Activated T-cell treated with anti-CD3 and anti-CD28 coated beads for 48 hours (primary cell): ENCODE measurements around the gene PRRG2.

ENCODE experiments used
- DNase-seq: peaks from one replicate; pipeline ENCODE4 v3.0.0-alpha.2; 2020; ENCODE audit warnings: low read depth

PRRG2 gene

GRCh38 chr19:49581007-49581508 lies at the start of gene PRRG2:
PRRG2 (plus strand) TSS chr19:49581316; CDS start chr19:49583220, 1,904 bp downstream.
- DNase-seq: no peak

GRCh38 chr19:49533551-49534488 lies 47.3 kb upstream of the PRRG2 start:
- DNase-seq: peak; percentile 78

GRCh38 chr19:49534632-49535385 lies 46.3 kb upstream of the PRRG2 start:
- DNase-seq: no peak

DNA sequence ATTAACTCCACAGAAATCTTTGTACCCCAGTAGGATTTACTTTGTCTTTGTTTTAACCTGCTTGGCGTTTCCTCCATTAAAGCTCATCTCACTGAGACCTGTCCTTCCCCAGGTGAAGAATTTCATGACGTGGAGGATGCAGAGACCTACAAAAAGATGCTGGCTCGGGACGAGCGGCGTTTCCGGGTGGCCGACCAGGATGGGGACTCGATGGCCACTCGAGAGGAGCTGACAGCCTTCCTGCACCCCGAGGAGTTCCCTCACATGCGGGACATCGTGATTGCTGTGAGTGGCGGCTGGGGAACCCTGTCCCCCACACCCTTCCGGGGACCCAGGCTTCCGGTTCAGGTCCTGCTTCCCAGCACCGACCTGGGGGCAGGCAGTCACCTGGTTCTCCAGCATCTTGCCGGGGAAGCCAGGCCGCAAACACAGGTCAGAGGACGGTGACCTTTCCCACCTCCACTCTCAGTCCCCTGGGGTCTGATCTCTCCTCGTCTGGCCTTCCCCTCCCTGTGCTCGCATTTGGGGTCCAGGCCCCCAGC lies 44.1 kb upstream of the PRRG2 start:
- DNase-seq: no peak

DNA sequence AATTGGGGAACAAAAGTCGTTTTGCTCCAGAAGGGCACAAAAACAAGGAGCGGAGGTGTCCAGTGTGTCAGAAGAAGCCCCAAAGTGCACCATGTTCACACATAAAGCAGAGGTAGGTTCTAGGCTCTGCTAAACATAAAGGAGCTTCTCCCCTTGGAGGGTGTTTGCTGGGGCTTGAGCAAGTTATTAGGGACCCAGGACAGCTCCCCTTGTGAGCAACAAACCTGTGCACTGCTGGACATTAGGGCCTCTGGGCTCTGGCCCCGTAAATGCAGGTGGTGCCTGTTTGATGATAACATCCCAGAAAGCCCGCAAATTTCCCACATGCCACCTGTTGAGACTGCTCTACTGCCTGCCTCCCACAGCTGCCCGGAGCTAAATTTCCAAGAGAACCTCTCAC lies 42.5 kb upstream of the PRRG2 start:
- DNase-seq: no peak

- DNase-seq: no peak
Measured at GRCh38 chr19:49539192-49539952, 41.7 kb upstream of the PRRG2 start.

DNA sequence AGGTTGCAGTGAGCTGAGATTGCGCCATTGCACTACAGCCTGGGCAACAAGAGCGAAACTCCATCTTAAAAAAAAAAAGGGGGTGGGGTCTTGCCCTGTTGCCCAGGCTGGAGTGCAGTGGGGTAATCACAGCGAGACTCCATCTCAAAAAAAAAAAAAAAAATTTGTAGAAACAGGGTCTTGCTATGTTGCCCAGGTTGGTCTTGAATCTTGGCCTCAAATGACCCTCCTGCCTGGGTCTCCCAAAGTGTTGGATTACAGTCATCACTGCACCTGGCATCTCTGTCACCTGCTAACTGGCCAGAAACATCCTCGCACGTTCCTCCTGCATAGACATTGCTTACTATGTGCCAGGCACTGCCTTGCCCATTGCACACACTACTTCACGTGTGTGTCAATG lies 39.2 kb upstream of the PRRG2 start:
- DNase-seq: no peak

- no peak for DNase-seq
Measured at GRCh38 chr19:49542446-49542845, 38.7 kb upstream of the PRRG2 start.

- DNase-seq: no peak
Measured at GRCh38 chr19:49543032-49543431, 38.1 kb upstream of the PRRG2 start.

DNA sequence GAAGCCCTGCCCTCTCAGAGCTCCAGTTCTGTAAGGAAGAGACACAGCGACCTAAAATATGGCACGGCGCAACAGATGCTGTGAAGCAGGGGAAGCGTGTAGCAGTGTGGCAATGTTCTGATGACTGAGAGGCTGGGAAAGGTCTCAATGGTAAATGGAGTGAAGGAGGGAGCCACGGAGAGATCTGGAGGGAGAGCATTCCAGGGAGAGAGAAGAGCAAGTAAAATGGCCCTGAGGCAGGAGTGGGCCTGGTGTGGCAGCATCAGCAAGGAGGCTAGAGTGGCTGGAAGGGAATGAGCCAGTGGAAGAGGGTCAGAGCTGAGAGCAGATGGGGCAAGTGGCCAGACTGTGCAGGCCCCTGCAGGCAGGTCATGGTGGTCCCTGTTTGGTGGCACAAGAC lies 37.0 kb upstream of the PRRG2 start:
- no peak for DNase-seq

GRCh38 chr19:49546825-49547565 lies 34.1 kb upstream of the PRRG2 start:
- DNase-seq: no peak

DNA sequence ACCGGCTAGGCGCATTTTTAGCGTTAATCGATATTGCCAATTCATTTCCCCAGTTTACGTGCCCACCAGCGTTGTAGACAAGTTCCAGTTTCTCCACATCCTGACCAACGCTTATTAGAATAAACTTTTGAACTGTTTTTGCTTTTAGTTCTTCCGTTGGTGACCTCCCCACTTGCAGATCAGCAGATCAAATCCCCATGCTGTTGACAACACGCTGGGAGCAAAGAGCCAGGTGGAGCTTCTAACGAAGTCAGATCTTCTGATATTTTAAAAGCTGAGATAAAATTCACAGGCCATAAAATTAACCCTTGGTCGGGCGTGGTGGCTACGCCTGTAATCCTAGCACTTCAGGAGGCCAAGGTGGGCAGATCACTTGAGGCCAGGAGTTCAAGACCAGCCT lies 32.1 kb upstream of the PRRG2 start:
- no peak for DNase-seq

DNA sequence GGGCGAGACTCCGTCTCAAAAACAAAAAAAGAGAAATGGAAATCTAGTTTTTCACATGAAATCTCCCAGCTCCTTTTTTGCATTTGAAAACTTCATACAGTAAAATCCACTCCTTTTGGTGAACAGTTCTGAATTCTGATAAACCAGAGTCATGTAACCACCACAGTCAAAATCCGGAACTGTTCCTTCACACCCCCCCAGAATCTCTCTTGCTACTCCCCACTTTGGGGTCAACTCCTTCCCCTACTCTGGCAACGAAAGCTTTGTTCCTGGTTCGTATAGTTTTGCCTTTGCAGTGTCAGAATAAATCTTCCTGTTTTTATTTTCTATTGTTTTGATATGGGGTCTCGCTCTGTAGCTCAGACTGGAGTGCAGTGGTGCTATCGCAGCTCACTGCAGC lies 29.6 kb upstream of the PRRG2 start:
- DNase-seq: no peak

DNA sequence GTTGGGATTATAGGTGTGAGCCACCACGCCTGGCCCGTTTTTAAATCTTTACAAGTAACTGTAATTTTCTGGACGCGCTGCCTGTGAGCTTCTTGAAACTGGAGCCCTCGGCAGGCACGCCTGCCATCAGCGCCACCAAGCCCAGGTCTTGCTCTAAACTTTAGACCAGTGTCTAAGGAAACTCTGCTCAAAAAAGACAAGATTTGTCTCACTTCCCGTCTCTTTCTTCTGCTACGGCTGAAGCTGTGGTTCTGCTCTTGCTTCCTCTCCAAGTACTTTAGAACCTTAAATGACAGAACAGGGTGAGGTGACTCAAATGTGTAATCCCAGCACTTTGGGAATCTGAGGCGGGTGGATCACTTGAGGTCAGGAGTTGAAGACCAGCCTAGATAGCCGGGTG lies 28.4 kb upstream of the PRRG2 start:
- DNase-seq: no peak

DNA sequence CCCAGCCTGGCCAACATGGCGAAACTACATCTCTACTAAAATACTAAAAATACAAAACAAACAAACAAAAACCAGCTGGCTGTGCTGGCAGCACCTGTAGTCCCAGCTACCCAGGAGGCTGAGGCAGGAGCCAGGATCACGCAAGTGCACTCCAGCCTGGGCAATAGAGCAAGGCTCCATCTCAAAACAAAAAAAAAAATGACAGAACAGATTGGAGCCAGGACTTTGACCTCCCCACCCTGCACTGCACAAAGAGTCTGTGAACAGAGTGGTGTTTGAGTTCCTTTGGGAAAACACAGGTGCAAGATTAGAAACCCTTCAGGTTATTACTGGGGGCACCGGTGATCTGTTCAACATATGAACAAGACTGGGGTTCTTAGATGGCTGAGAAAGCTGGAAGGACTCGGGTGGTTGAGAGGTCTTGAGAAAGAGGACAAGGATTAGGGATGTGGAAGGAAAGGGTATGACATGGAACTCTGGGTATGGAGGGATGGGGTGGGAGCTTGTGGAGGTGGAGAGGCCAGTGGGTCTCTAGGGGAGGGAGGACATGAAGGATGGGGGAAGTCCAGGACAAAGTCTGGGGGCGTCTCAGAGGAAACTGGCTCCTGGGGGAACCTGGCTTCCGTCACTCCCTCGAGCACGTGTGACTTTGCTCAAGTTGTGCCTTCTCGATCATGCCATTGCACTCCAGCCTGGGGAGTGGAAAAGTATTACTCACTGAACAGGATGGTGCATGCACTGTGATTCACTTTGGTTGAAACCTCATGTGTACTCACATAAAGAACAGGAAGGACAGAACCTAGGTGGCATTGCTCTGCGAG lies 27.5 kb upstream of the PRRG2 start:
- DNase-seq: no peak

- no peak for DNase-seq
Measured at GRCh38 chr19:49554701-49555181, 26.4 kb upstream of the PRRG2 start.

- peak; percentile 77 for DNase-seq
Measured at GRCh38 chr19:49555600-49556411, 25.3 kb upstream of the PRRG2 start.

DNA sequence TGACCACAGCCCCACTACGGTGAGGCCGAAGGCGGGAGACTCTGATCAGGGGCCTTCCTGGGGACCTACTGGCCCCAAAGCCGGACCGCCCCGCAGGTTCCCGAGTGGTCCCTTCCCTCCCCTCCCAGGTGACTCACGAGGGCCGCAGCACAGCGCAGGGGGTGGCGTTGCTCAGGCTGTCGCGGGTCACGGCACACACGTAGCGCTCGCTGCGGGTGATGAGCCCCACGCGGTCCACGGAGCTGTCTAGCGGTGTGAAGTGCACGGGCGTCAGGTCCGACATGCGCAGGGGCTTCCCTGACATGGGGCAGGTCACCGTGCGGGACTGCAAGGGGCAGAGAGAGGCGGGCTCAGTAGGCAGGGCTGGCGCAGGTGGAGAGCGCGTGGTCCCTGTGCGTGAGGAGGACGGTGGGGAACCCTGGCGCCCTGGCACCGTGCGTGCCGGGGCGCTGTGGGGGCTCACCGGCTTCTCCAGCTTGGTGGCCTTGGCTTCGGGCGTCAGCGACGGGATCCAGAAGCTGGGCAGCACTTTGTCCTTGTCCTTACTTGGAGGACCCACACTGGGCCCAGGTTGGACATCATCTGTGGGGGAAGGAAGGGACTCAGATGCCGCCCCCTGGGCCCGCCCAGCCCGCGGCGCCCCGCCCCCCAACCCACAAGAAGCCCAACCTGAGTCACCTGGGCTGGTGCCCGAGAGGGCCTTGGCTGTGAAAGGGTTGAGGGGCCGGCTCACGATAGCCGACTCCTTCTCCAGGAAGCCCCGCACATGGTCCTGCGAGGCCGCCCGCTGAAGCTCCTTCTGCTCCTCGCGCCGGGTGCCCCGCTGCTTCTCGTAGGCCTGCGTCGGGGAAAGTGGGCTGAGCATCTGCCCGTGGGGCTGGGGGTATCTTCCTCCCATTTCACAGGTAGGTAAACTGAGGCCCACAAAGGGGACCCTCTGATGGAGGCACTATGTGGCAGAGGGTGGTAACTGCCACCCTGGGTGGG lies 24.4 kb upstream of the PRRG2 start:
- peak; percentile 48 for DNase-seq
